Peyer's patch (tissue), 4 donors: ENCODE results near the gene TBC1D12.

ENCODE experiments used
- POLR2A ChIP-seq, 2 donors: fragments of 450-650 bp; IDR thresholded peaks; one replicate each; pipeline ENCODE4 v1.5.1; 2017; ENCODE audit warnings: antibody characterized with exemption in 2 of 2, mild to moderate bottlenecking in 2 of 2, moderate library complexity in 2 of 2
- TF ChIP-seq, protein P1 (sequence below), 6 experiments: fragments of 450-650 bp in 4 of 6; fragments of 200-600 bp in 2 of 6; sonication (generic) in 1 of 6; IDR thresholded peaks; one replicate each; pipeline ENCODE4 v1.5.1; 2017 to 2019; ENCODE audit warnings: antibody characterized with exemption in 6 of 6, mild to moderate bottlenecking in 3 of 6, moderate library complexity in 1 of 6

DNA sequence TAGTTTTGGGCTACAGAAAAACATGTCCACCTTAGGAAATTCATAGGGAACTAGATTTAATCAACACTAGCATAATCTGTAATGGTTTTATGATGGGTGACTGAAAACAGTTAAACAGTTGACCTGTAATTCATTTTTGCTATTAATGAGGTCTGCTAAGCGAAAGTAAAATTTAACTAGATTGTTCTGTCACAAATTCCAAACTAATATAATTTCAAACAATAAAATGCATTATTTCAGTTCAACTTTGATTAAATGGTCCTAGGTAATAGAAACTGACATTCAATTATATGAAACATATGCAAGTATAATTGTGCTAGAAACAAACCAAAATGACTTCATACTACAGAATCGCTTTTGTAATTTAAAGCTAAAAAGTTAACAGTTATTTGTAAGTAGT lies 46.5 kb upstream of the TBC1D12 start:
- no peak for TF ChIP-seq POLR2A (IDR thresholded peaks at IDR 0.05)
- TF ChIP-seq, protein P1, sequence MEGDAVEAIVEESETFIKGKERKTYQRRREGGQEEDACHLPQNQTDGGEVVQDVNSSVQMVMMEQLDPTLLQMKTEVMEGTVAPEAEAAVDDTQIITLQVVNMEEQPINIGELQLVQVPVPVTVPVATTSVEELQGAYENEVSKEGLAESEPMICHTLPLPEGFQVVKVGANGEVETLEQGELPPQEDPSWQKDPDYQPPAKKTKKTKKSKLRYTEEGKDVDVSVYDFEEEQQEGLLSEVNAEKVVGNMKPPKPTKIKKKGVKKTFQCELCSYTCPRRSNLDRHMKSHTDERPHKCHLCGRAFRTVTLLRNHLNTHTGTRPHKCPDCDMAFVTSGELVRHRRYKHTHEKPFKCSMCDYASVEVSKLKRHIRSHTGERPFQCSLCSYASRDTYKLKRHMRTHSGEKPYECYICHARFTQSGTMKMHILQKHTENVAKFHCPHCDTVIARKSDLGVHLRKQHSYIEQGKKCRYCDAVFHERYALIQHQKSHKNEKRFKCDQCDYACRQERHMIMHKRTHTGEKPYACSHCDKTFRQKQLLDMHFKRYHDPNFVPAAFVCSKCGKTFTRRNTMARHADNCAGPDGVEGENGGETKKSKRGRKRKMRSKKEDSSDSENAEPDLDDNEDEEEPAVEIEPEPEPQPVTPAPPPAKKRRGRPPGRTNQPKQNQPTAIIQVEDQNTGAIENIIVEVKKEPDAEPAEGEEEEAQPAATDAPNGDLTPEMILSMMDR (IDR thresholded peaks at IDR 0.05): no peak
